Left ventricle myocardium inferior (tissue), 1 donor: ENCODE results near the gene ULK2. TPM values are rescaled to one million over a fixed set of nuclear protein-coding genes. Genes with fewer than 3 reads are reported as not detected.
A peak's percentile ranks its signal among the peaks of the same experiment; 100 is the strongest.

Experiments
- DNase-seq: peaks from one replicate; pipeline ENCODE4 v3.0.0-alpha.2; 2020
- H3K27ac ChIP-seq: fragments of 200-600 bp; replicated peaks from 2 replicates; pipeline ENCODE4 v1.8.0; 2021
- H3K27me3 ChIP-seq: fragments of 200-600 bp; 2 replicates; pipeline ENCODE4 v1.8.0; 2021; ENCODE audit warnings: low read depth
- H3K36me3 ChIP-seq: fragments of 200-600 bp; 2 replicates; pipeline ENCODE4 v1.8.0; 2021
- H3K4me1 ChIP-seq: fragments of 200-600 bp; 2 replicates; pipeline ENCODE4 v1.8.0; 2021
- H3K4me3 ChIP-seq: fragments of 200-600 bp; 2 replicates; pipeline ENCODE4 v1.8.0; 2021; ENCODE audit warnings: mild to moderate bottlenecking, moderate library complexity
- H3K9me3 ChIP-seq: fragments of 200-600 bp; replicated peaks from 2 replicates; pipeline ENCODE4 v1.8.0; 2021
- intact Hi-C: fragments of 100-400 bp; cut with micrococcal nuclease; formaldehyde crosslinking; loops from one replicate; pipeline ENCODE4 v1.11.0; 2022
- total RNA-seq: library from RNA; stranded (reverse); fragmentation: NEBNext Ultra II Directional; extraction: Animal tissue kit (Norgen Biotek cat#: 25700); gene quantifications from one replicate; pipeline ENCODE4 v1.2.1, GENCODE V29; 2021
- TF ChIP-seq, protein P1 (sequence below): fragments of 200-600 bp; IDR thresholded peaks from 2 replicates; pipeline ENCODE4 v1.8.0; 2021; ENCODE audit warnings: antibody characterized with exemption, mild to moderate bottlenecking, borderline replicate concordance
- donor health status: DM: no; HTN: yes; CAD: no; lungs with severe emphysema.

ULK2 gene
- total RNA-seq, 1 donor from 2014 or later: 19.1 TPM

DNA sequence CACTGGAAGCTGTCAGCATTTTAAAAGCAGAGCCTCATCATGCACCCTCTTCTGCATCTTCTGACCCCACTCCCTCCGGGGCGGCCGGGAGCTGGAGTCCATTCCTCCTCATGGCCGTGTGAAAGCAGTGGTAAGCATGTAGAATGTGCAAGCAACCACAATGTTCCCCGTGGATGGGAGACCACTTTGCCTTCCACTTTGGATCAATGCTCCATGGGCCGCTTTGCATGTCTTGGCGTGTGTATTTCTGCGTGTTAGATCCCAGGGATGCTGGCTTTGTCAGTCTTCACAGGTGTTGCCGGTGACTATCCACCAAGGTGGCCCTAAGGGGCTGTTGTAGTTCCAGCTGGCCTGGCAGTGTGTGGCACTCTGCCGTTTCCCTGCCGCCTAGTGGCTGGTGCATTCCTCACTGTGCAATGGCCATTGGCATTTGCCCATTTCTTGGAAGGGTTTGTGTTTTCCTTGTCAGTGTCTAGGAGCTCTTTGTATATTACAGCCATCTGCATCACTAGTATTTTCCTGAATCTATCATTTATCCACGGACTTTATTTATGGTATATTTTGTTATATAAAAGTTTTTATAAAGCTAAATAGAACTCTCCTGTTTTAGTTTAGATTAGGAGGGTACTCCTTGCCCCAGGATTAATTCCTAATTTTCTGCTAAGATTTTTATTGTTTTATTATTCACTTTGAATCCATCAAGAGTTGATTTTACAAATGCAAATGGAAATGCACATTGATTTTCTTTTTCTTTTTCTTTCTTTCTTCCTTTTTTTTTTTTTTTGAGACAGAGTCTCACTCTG is 113.9 kb downstream of the ULK2 start:
- no peak overlapping the region for H3K4me3 ChIP-seq
- H3K27me3 ChIP-seq: peaks cover 12% of the 10 kb centered on the region
- intact Hi-C loops: no loop called here
- no peaks in the 10 kb centered on the region for H3K9me3 ChIP-seq
- H3K36me3 ChIP-seq: no peaks in the 10 kb centered on the region
- peaks cover 10% of the 10 kb centered on the region for H3K4me1 ChIP-seq
- DNase-seq: no peak
- TF ChIP-seq, protein P1, sequence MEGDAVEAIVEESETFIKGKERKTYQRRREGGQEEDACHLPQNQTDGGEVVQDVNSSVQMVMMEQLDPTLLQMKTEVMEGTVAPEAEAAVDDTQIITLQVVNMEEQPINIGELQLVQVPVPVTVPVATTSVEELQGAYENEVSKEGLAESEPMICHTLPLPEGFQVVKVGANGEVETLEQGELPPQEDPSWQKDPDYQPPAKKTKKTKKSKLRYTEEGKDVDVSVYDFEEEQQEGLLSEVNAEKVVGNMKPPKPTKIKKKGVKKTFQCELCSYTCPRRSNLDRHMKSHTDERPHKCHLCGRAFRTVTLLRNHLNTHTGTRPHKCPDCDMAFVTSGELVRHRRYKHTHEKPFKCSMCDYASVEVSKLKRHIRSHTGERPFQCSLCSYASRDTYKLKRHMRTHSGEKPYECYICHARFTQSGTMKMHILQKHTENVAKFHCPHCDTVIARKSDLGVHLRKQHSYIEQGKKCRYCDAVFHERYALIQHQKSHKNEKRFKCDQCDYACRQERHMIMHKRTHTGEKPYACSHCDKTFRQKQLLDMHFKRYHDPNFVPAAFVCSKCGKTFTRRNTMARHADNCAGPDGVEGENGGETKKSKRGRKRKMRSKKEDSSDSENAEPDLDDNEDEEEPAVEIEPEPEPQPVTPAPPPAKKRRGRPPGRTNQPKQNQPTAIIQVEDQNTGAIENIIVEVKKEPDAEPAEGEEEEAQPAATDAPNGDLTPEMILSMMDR: peak; percentile 66
- peak overlapping the region; percentile 66 for H3K27ac ChIP-seq

DNA sequence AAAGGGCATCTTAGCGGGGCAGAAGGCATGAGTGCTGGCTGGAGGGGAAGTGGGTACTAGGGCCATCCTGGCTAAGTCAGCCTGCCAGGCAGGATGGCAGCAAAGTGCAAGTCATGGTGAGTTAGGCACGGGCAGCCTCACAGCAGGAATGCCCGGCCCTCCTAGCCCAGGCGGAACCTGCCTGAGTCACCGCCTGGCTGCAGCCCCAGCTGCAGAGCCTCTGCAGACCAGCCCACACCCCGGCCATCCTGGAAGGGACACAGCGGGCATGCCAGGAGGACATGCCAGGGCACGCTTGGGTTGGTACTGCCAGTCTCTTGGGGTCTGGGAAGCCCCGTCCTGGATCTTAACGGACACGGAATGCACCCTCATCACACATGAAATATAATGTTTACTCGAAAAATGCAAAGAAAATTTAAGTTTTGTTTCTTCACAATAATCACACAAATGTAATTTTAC is 114.7 kb downstream of the ULK2 start:
- no peaks in the 10 kb centered on the region for H3K9me3 ChIP-seq

DNA sequence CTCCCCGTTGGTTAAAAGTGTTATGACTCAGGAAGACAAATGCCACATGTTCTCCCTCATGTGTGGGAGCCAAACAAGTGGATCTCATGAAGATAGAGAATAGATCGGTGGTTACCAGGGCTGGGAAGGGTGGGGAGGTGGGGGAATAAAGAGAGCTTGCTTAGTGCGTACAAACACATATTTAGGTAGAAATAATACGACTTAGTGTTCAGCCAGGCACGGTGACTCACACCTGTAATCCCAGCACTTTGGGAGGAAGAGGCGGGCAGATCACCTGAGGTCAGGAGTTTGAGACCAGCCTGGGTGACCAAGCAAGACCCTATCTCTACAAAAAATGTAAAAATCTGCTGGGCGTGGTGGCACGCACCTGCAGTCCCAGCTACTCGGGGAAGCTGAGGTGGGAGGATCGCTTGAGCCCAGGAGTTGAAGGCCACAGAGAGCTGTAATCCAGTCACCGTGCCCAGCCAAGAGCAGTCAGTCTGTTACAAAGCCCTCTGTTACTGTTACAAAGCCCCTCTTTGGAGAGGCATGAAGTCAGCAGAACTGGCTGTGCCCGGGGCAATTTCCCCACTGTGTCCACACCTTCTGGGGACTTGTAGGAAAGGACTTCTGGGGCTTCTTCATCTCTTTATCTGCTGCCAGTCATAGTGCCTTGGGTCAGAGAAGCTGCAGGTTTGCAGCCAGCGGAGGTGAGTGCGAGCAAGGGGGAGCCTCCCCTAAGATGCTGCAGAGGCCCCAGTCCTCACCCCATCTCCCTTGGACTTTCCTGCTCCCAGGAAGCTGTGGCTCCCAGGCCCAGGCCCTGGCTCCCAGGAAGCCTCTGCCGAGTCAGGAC is 115.3 kb downstream of the ULK2 start:
- H3K27me3 ChIP-seq: peaks cover 14% of the 10 kb centered on the region
- H3K4me3 ChIP-seq: no peak overlapping the region
- DNase-seq: no peak
- H3K36me3 ChIP-seq: no peaks in the 10 kb centered on the region
- H3K4me1 ChIP-seq: peaks cover 10% of the 10 kb centered on the region
- intact Hi-C loops: no loop called here
- H3K9me3 ChIP-seq: no peaks in the 10 kb centered on the region
- peak overlapping the region; percentile 66 for H3K27ac ChIP-seq
- TF ChIP-seq, protein P1: no peak

More for the DNA sequence above, 114.7 kb downstream of the ULK2 start:
- H3K4me3 ChIP-seq: no peak overlapping the region
- H3K27ac ChIP-seq: peak overlapping the region; percentile 66
- peaks cover 10% of the 10 kb centered on the region for H3K4me1 ChIP-seq
- DNase-seq: peak; percentile 55
- H3K27me3 ChIP-seq: peaks cover 19% of the 10 kb centered on the region
- intact Hi-C loops: no loop called here
- no peaks in the 10 kb centered on the region for H3K36me3 ChIP-seq
- TF ChIP-seq, protein P1: no peak

DNA sequence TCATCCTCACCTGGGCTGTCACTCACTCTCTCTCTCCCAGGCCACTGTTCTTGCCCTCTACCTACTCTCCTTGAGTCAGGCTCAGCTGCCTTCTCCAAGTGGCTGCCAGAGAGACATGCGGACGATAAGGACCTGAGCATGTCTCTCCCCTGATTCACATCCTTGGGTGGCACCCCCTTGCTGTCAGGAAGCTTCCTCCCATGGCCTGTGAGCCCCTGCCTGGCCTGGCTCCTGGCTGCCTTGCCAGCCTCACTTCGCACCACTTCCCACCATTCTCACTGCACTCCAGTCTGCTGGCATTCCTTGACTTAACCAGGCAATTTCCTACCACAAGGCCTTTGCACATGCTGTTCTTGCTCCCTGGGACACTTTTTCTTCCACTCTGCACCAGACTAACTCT is 116.9 kb downstream of the ULK2 start:
- H3K4me1 ChIP-seq: peaks cover 10% of the 10 kb centered on the region
- peaks cover 13% of the 10 kb centered on the region for H3K27me3 ChIP-seq
- intact Hi-C loops: no loop called here
- TF ChIP-seq, protein P1: no peak
- no peaks in the 10 kb centered on the region for H3K36me3 ChIP-seq
- H3K9me3 ChIP-seq: no peaks in the 10 kb centered on the region
- H3K4me3 ChIP-seq: no peak overlapping the region
- DNase-seq: no peak
- no peak overlapping the region for H3K27ac ChIP-seq

DNA sequence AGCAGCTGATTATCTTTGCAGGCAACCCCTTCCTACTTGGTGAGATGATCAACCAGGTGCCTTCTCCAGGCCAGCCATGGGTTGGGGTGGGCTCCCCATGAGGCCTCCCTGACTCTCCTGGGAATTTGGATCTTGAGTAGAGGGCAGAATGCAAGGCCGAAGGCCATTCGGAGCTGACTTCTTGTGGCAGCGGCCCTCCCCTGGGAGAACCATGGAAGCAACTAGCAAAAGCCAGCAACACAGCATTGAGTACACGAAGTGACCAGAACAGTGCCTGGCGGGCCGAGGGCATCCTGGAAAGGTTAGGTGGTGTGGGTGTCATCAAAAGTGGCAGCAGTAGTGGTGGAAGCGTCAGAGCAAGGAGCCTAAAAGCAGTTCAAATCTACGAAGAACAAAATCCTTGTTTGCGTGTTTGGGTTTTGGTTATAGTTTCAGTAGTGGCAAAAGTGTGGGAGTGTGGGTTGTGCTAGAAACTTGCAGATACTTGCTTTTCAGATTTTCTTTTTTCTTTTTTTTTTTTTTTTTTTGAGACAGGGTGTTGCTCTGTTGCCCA is 117.6 kb downstream of the ULK2 start:
- DNase-seq: no peak
- peaks cover 15% of the 10 kb centered on the region for H3K4me1 ChIP-seq
- H3K36me3 ChIP-seq: no peaks in the 10 kb centered on the region
- intact Hi-C loops: no loop called here
- H3K27ac ChIP-seq: no peak overlapping the region
- TF ChIP-seq, protein P1: no peak
- no peaks in the 10 kb centered on the region for H3K9me3 ChIP-seq
- H3K4me3 ChIP-seq: no peak overlapping the region
- peaks cover 13% of the 10 kb centered on the region for H3K27me3 ChIP-seq
